Nephron (organoid): ENCODE data around the gene HSPBP1.

Source experiments
- H3K27ac Mint-ChIP-seq, 3 experiments: 2 replicates each; pipeline ENCODE4 v1.8.0; 2020; ENCODE audit warnings: mixed read lengths in 3 of 3, mild to moderate bottlenecking in 2 of 3, moderate library complexity in 1 of 3
- H3K27me3 Mint-ChIP-seq: 2 replicates; pipeline ENCODE4 v1.8.0; 2021; ENCODE audit warnings: low read depth, mild to moderate bottlenecking, moderate library complexity, mixed read lengths
- H3K36me3 Mint-ChIP-seq: 2 replicates; pipeline ENCODE4 v1.8.0; 2020; ENCODE audit warnings: low read depth, mixed read lengths
- H3K4me1 Mint-ChIP-seq: 2 replicates; pipeline ENCODE4 v1.8.0; 2020; ENCODE audit warnings: mixed read lengths
- H3K4me3 Mint-ChIP-seq, 3 experiments: 2 replicates each; pipeline ENCODE4 v1.8.0; 2020; ENCODE audit warnings: mild to moderate bottlenecking in 3 of 3, mixed read lengths in 3 of 3, moderate library complexity in 2 of 3
- H3K9me3 Mint-ChIP-seq: 2 replicates; pipeline ENCODE4 v1.8.0; 2020; ENCODE audit warnings: mixed read lengths
- CTCF ChIP-seq, 3 experiments: fragments of 200-600 bp; sonication (generic); IDR thresholded peaks; one replicate each; pipeline ENCODE4 v1.5.0; 2021; ENCODE audit warnings: antibody characterized with exemption in 3 of 3; ENCODE audit not compliant: unreplicated experiment in 3 of 3

Gene HSPBP1

DNA sequence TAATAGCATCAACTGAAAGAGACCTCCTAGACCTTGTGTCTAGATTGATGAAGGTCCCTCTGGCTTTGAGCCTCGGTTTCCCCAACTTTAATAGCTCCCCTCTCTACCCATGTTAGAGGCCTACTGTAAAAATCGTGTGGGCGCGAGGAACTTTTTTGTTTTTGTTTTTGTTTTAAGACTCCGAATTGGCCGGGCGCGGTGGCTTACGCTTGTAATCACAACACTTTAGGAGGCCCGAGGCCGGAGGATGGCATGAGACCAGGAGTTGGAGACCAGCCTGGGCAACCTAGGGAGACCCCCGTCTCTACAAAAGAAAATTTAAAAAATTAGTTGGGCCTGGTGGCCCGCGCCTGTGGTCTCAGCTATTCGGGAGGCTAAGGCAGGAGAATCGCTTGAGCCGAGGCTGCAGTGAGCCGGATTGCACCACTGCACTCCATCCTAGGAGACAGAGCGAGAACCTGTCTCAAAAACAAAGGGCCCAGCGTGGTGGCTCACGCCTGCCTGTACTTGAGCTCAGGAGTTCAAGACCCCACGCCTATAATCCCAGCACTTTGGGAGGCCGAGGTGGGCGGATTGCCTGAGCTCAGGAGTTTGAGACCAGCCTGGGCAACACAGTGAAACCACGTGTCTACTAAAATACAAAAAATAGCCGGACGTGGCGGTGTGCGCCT is 20.2 kb downstream of the HSPBP1 start:
- no peaks in the 10 kb centered on the region for H3K9me3 Mint-ChIP-seq
- peak overlapping the region; percentile 82 to 84 (median 84) for H3K4me3 Mint-ChIP-seq
- H3K27me3 Mint-ChIP-seq, result no peaks in the 10 kb centered on the region

DNA sequence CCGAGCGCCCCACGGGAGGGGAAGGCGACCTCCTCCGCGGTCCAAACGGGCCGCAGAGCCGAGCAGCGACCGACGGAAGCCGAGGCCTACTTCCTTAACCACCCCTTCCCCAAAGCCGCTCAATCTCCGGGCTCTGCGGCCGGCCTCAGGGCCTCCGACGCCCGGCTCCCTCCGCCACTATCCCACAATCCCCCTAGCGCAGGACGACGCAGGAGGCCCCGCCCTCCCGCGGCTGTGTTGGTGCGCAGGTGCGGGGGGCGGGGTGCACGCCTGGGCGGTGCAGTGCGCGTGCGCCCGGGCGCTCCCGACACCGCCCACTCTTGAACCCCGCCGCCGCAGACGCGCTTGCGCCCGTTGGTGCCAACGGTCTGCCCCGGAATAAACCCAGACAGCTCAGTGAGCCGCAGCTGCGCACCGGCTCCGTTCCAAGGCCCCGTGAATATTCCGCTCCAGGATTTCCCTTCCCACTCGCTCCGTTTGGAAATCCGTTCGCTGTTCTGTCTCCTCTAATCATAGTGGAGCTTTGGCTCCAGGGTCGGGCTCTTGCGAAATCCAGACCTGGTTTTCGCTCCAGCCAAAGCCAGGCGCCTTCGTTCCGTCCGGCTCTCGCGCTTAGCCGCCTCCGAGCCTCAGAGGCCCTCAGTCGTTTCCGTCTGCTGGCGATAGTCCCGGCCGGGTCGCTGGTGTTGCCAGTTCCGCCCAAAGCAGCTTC is 20.9 kb downstream of the HSPBP1 start, which contains the start of gene PPP6R1:
TSS of gene PPP6R1 (minus strand) at position 190 of the 712 bp plus-strand sequence. CDS start 11,914 bp downstream, outside the sequence.
- Mint-ChIP-seq H3K36me3 (peaks cover 6% of the 10 kb centered on the region), H3K9me3 (no peaks in the 10 kb centered on the region), H3K4me3 (peak within 1 kb of the TSS; percentile 98 to 100 (median 99)), H3K27ac (peak within 1 kb of the TSS; percentile 98 to 100 (median 100)), H3K27me3 (no peaks in the 10 kb centered on the region), H3K4me1 (peaks cover 43% of the 10 kb centered on the region)
- no peak for TF ChIP-seq CTCF (IDR thresholded peaks at IDR 0.05; ENCODE audit: unreplicated experiment in 3 of 3)

More for the DNA sequence above, 20.2 kb downstream of the HSPBP1 start:
- Mint-ChIP-seq H3K4me1 (peaks cover 36% of the 10 kb centered on the region), H3K36me3 (peaks cover 6% of the 10 kb centered on the region), H3K27ac (peak overlapping the region; percentile 98 to 100 (median 100))
- no peak for TF ChIP-seq CTCF (IDR thresholded peaks at IDR 0.05; ENCODE audit: unreplicated experiment in 3 of 3)

- H3K9me3 Mint-ChIP-seq, result no peaks in the 10 kb centered on the region
- H3K27me3 Mint-ChIP-seq, result no peaks in the 10 kb centered on the region
- peaks cover 5% of the 10 kb centered on the region for H3K36me3 Mint-ChIP-seq
- peak overlapping the region in 2 of 3 experiments; percentile 88 to 100 for H3K27ac Mint-ChIP-seq
- no peak for TF ChIP-seq CTCF (IDR thresholded peaks at IDR 0.05; ENCODE audit: unreplicated experiment in 3 of 3)
- H3K4me3 Mint-ChIP-seq, result peak overlapping the region; percentile 82 to 84 (median 84)
- peaks cover 45% of the 10 kb centered on the region for H3K4me1 Mint-ChIP-seq
Observed at GRCh38 chr19:55258476-55258827, 21.5 kb downstream of the HSPBP1 start.

DNA sequence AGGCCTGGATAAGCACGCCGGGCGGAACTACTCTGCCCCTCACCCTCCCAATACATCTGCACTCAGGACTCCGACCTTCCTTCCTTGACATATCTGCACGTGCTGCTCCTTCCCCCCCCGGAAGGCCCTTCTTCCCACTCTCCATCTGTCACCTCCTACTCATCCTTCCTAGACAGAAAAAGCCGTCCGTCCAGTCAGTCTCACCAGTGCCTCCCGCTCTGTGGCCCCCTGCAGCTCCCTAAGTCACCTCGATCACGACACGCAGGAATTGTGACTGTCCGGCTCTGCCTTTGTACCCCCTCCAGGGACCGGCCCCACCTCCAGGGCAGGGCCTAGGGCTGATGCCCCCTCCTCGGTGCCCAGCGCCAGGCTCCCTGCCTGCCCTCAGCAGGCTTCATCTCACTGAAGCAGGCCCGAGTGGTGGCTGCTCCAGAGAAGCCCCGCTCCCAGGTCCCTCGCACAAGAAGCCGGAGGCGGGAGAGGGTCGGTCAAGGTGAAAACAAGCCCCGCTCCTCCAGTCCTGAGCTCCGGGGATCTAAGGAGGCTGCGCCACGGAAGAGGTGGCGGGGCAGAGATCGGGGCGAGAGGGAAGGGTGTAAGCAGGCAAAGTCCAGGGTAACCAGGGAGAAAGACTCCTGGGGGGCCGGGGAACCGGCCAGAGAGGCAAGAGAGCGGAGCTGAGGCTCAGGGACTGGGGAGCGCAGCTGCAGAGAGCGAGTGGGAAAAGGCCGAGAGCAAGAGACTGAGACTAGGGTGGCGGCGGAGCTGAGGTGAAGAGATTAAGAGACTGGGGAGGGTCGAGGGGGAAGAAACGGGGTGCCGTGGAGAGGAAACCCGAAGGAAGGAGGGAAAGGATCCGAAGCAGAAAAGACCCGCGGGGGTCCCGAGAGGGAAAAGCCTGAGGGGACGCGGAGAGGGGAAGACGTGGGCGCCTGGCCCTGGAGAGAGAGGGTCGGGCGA is 22.2 kb downstream of the HSPBP1 start:
- no peaks in the 10 kb centered on the region for H3K27me3 Mint-ChIP-seq
- H3K36me3 Mint-ChIP-seq, result peaks cover 3% of the 10 kb centered on the region
- H3K4me3 Mint-ChIP-seq, result peak overlapping the region; percentile 98 to 100 (median 99)
- H3K9me3 Mint-ChIP-seq, result no peaks in the 10 kb centered on the region
- TF ChIP-seq CTCF (IDR thresholded peaks at IDR 0.05; ENCODE audit: unreplicated experiment in 3 of 3), result no peak
- H3K4me1 Mint-ChIP-seq, result peaks cover 45% of the 10 kb centered on the region
- peak overlapping the region; percentile 88 to 98 (median 97) for H3K27ac Mint-ChIP-seq

DNA sequence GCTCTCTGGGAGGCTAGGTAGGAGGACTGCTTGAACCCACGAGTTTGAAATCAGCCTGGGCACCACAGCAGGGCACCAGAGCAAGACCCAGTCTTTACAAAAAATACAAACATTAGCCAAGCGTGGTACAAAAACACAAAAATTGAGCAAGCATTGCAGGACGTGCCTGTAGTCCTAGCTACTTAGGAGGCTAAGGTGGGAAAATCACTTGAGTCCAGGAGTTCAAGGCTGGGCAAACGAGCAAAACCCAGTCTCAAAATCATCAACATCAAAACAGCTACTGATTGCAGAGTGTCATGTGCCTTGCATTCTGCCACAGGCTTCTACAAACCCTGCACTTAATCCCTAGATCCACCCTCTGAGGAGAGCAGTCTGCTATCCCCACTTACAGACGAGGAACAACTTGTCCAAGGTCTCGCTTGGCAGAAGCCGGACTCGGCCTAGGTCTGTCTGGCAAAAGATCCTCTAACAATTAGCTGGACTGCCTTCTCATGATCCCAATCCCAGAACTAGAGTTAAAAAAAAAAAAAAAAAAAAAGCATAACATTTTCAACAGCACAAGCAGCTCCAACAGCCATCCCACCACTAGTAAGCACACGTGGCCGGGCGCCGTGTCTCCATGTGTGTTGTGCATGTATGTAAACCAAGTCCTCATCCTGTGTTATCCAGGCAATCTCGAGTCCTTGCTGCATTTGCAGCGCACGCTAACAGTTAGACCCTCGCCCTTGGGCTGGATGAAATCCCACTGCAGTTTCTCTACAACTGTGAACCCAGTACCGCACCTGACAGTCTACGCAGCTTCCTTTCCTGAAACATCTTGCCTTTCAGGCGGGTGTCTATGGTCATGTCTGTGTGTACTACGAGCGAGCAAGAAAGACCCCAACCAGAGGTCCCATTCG is 23.1 kb downstream of the HSPBP1 start:
- H3K36me3 Mint-ChIP-seq, result peaks cover 1% of the 10 kb centered on the region
- no peak for TF ChIP-seq CTCF (IDR thresholded peaks at IDR 0.05; ENCODE audit: unreplicated experiment in 3 of 3)
- H3K9me3 Mint-ChIP-seq, result no peaks in the 10 kb centered on the region
- no peaks in the 10 kb centered on the region for H3K27me3 Mint-ChIP-seq
- H3K27ac Mint-ChIP-seq, result peak overlapping the region; percentile 88 to 98 (median 97)
- peaks cover 45% of the 10 kb centered on the region for H3K4me1 Mint-ChIP-seq
- peak overlapping the region; percentile 98 to 100 (median 99) for H3K4me3 Mint-ChIP-seq
